Fibroblast of skin of left biceps (primary cell): ENCODE measurements around the gene UTS2B.
A peak's percentile ranks its signal among the peaks of the same experiment; 100 is the strongest.

ENCODE experiments used
- DNase-seq, 2 experiments: peaks; one replicate each; pipeline ENCODE4 v3.0.0-alpha.2; 2013; ENCODE audit warnings: low read depth in 2 of 2

Gene UTS2B

GRCh38 chr3:191329654-191330529 is at the start of gene UTS2B:
UTS2B (minus strand) TSS chr3:191330526; CDS start chr3:191282189, 48,337 bp downstream.
- no peak for DNase-seq

- DNase-seq = no peak
Measured at GRCh38 chr3:191380001-191380400, 49.7 kb upstream of the UTS2B start.

GRCh38 chr3:191379446-191379845 is 49.1 kb upstream of the UTS2B start:
- DNase-seq = no peak

GRCh38 chr3:191378142-191378812 is 48.0 kb upstream of the UTS2B start:
- no peak for DNase-seq

GRCh38 chr3:191376516-191377141 is 46.3 kb upstream of the UTS2B start:
- no peak for DNase-seq

- DNase-seq = no peak
Measured at GRCh38 chr3:191373327-191373726, 43.0 kb upstream of the UTS2B start.

- no peak for DNase-seq
Measured at GRCh38 chr3:191372122-191372521, 41.8 kb upstream of the UTS2B start.

GRCh38 chr3:191369616-191370010 is 39.3 kb upstream of the UTS2B start:
- peak; percentile 72 to 77 for DNase-seq

GRCh38 chr3:191368755-191369615 is 38.7 kb upstream of the UTS2B start:
- DNase-seq = no peak

GRCh38 chr3:191366675-191367074 is 36.3 kb upstream of the UTS2B start:
- DNase-seq = no peak

GRCh38 chr3:191363221-191363620 is 32.9 kb upstream of the UTS2B start:
- no peak for DNase-seq

GRCh38 chr3:191362524-191363090 is 32.3 kb upstream of the UTS2B start:
- no peak for DNase-seq

- DNase-seq = no peak
Measured at GRCh38 chr3:191362037-191362436, 31.7 kb upstream of the UTS2B start.

GRCh38 chr3:191361456-191361855 is 31.1 kb upstream of the UTS2B start:
- DNase-seq = no peak

GRCh38 chr3:191360620-191361019 is 30.3 kb upstream of the UTS2B start:
- no peak for DNase-seq

GRCh38 chr3:191358929-191359328 is 28.6 kb upstream of the UTS2B start:
- no peak for DNase-seq

- DNase-seq = no peak
Measured at GRCh38 chr3:191357909-191358308, 27.6 kb upstream of the UTS2B start.

- peak; percentile 45 to 55 for DNase-seq
Measured at GRCh38 chr3:191356631-191357439, 26.5 kb upstream of the UTS2B start.

- DNase-seq = no peak
Measured at GRCh38 chr3:191355406-191355805, 25.1 kb upstream of the UTS2B start.

GRCh38 chr3:191353022-191353777 is 22.9 kb upstream of the UTS2B start:
- DNase-seq = no peak
